Activated CD8-positive, alpha-beta memory T cell treated with anti-CD3 and anti-CD28 coated beads, Interleukin-2, amount 50 U/mL, for 24 hours (primary cell): ENCODE results near the gene NFXL1.

Experiments used
- DNase-seq: peaks from one replicate; pipeline ENCODE4 v3.0.0-alpha.2; 2020; ENCODE audit errors: extremely low read depth

NFXL1 gene

GRCh38 chr4:47835494-47835893 lies 78.9 kb downstream of the NFXL1 start:
- DNase-seq: no peak

DNA sequence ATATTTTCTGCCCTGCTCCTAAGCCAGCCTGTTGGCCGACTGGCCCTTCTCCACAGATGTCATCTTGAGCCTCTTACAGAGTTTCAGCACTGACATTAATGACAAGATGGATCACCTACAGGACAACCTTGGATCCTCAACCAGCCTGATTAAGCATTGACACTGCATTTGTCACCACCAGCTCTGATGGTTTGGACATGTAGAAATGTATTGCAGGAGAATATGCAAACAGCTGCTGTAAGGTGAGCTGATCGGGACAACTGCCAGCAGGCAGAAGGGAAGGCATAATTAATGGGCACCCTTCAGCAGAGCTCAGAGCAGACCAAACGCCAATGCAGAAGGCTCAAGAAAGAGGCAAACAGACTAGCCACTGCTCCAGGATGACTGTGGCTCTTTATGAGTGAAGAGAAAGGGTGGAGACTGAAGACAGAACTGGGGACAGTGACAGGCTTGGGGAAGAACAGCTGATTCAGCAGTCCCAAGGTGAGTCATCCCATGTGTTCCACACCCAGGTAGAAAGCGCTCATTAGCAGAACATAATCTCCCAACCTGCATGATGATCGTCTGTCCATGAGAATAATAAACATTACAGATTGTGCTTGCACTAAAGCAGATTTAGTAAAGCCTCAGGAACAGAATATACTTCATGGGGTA lies 83.2 kb downstream of the NFXL1 start:
- no peak for DNase-seq

DNA sequence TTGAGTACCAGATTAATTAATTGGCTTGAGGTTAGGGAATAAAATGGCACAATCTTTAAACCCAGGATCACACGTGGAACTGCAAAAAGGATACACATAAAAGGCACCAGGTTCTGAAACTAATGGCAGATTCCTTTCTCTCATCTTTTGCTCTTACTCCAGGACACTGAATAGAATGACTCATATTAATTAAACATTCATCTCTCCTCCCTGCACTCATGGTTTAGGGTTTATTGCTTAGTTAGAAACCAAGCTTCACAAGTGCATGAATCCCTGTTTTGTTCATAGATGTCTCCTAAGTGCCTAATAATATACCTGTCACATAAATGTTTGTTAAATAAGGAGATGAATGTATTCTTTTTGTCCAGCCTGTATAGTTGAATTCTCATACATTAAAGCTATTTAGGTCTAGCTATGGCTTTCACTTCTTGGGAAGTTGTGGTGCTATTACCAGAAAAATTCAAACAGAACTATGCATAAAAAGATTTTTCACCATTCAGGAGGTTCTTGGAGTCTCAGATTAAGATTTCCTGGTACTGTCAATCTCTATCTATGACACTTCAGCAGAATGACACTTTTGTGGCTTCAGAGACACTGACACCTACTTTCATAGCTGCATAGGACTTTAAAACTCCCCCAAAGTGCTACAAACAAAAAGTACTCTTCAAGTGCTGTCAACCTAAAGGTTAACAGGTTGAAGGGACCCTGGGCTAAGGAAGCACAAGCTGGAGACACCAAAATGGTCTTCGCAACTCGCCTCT lies 83.9 kb downstream of the NFXL1 start:
- no peak for DNase-seq

DNA sequence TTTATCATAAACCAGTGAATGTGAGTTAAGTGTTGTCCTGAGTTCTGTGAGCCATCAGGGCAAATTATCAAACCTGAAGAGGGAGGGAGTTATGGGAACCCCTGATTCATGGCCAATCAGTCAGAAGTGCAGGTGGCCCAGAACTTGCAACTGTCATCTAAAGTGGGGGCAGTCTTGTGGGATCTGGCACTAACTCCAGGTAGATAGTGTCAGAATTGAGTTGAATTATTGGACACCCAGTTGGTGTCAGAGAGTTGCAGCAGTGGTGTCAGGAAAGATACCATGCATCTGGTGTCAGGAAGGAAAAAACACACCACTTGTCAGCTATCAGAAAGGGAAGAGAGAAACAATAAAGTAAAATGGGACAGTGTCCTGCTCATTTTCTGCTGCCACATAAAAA lies 84.9 kb downstream of the NFXL1 start:
- no peak for DNase-seq

DNA sequence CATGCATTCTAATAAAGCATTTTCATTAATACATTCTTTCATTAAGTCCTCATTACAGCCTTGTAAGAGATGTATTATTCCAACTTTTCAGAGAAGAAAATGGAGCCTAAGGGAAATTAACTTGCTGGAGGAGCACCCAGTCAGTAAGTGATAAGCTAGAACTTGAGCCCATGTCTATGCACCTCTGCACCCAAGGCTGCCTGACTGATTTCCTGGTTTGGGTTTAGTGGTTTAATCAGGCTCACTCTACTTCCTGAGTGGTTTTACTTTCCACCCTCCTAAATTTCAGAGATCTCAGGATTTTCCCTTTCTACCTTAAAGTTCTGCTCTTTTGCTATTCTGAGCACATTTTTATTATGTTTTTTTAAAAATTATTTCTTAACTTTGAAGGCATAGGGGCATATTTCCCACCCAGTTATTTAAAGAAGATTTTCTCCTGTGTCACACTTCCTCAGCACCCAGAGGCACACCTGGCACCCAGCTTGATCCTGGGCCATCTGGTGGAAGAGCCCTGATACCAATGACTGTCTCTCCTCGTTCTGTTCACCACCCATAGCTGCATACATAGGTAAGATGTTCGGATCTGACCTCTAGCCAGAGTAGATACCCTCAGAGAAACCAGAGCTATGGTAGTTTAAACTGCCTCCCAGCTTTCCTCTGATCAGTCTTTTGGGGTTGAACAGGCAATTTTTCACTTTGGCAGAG lies 86.9 kb downstream of the NFXL1 start:
- DNase-seq: no peak

DNA sequence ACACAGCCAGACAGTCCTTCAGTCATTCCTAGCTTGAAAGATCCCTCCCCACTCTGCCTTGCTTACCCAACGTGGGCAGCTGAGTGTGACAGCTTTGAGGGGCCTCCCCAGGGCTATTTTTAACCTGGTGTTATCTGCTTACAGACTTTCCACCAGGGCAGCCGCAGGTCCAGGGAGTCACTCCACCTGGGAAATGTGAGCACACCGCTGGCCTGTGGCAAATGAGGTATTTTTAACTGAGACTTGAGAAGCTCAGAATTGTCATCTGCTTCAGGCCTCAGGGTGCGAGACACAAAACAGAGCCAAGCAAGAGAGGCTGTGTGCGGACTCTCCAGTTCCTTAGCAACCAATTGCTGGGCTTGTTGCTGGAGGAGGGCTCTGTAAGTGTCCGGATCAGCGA lies 89.5 kb downstream of the NFXL1 start:
- no peak for DNase-seq

DNA sequence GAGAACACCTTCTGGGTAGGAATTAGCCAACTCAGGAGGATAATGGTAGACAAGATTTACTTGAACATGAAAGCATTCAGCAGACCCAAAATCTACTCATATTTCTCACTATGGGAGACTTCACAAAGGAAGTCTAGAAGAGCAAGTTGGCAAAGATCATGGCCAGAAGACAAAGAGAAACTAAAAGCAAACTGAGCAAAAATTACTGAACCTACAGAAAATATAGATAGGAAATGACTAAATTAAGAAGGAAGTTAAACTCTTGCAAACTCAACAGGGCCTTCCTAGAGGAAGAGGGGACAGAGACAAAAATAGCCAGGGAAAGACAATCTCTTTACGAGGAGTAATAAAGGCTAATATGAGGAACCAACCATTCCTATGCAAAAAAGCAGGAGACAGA lies 95.2 kb downstream of the NFXL1 start:
- DNase-seq: no peak

GRCh38 chr4:47817275-47817674 lies 97.1 kb downstream of the NFXL1 start:
- DNase-seq: no peak

GRCh38 chr4:47816748-47817147 lies 97.6 kb downstream of the NFXL1 start:
- DNase-seq: no peak

- DNase-seq: no peak
Observed at GRCh38 chr4:47814618-47815295, 99.6 kb downstream of the NFXL1 start.

- no peak for DNase-seq
Observed at GRCh38 chr4:47809654-47810203, 104.7 kb downstream of the NFXL1 start.

DNA sequence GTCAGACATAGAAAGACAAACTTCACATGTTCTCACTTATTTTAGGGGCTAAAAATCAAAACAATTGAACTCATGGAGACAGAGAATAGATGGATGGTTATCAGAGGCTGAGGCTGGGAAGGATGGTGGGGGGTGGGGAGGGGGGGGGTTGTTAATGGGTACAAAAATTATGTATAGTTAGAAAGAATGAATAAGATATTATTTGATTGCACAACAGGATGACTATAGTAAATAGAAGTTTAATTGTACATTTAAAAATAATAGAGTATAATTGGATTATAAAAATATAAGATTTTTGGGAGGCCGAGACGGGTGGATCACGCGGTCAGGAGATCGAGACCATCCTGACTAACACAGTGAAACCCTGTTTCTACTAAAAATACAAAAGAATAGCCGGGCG lies 109.8 kb downstream of the NFXL1 start:
- DNase-seq: no peak

DNA sequence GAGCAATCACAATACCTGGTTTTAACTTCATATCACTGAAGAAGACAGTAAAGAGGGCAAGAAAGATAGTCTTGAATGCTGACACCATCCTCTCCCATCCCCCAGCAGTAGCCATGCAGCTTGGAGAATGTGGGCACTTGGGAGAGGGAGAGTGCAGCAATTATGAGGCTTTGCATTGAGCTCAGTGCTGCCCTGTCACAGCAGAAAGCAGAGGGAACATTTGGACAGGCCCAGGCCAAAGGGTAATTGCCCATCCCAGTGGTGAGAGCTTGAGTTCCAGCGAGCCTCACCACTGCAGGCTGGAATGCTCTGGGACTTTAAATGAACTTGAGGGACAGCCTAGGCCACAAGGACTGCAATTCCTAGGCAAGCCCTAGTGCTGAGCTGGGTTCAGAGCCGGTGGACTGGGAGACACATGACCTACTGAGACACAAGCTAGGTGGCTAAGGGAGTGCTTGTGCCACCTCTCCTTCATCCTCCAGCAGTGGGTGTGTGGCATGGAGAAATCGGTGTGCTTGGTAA lies 112.8 kb downstream of the NFXL1 start:
- no peak for DNase-seq

GRCh38 chr4:47798165-47798564 lies 116.2 kb downstream of the NFXL1 start:
- DNase-seq: no peak
